H1 (cell line): ENCODE measurements around the gene OR1J4. TPM values are rescaled to one million over a fixed set of nuclear protein-coding genes. Genes with fewer than 3 reads are reported as not detected.
"Not testable (repeated sequence)": the region's sequence is repeated elsewhere in the genome, so short reads cannot be mapped to it uniquely, and the experiment has no call there.

Experiments
- CTCF ChIA-PET: fragments of 300-600 bp; sonication (Branson Sonifier 250); formaldehyde crosslinking; loops from one replicate; lab custom pipeline; 2021; ENCODE audit not compliant: partially characterized antibody; lab: Charles Lee
- POLR2A ChIA-PET: fragments of 300-600 bp; sonication (Branson Sonifier 250); formaldehyde crosslinking; loops from one replicate; lab custom pipeline; 2021; ENCODE audit warnings: inconsistent platforms; ENCODE audit not compliant: partially characterized antibody; lab: Charles Lee
- DNase-seq, 2 experiments: peaks; one replicate each; pipeline versions ENCODE4 v3.0.0 to v3.0.0-alpha.2; 2010 to 2022; ENCODE audit warnings: low spot score in 2 of 2, low read depth in 1 of 2, mixed read lengths in 1 of 2
- FAIRE-seq: peaks from 2 replicates; lab custom pipeline; 2011; peaks lifted over from hg19 to GRCh38; lab: Jason Lieb, UNC
- H2AFZ ChIP-seq: 2 replicates; pipeline ENCODE4 v1.8.1; 2012; ENCODE audit warnings: low read length, inconsistent platforms
- H2AK5ac ChIP-seq: 2 replicates; pipeline ENCODE4 v1.6.1; 2013; ENCODE audit warnings: low read depth, low read length
- H2BK120ac ChIP-seq: replicated peaks from 2 replicates; pipeline ENCODE3; 2013; ENCODE audit warnings: low read depth, low read length, inconsistent platforms
- H2BK12ac ChIP-seq: 2 replicates; pipeline ENCODE4 v1.6.1; 2013; ENCODE audit warnings: low read depth, low read length
- H2BK15ac ChIP-seq: 2 replicates; pipeline ENCODE4 v1.6.1; 2013; ENCODE audit warnings: low read length
- H2BK20ac ChIP-seq: 2 replicates; pipeline ENCODE4 v1.6.1; 2013; ENCODE audit warnings: low read length
- H2BK5ac ChIP-seq: 2 replicates; pipeline ENCODE4 v1.6.1; 2013; ENCODE audit warnings: low read depth, low read length
- H3K14ac ChIP-seq: 2 replicates; pipeline ENCODE4 v1.6.1; 2013; ENCODE audit warnings: inconsistent platforms; ENCODE audit not compliant: insufficient read length
- H3K18ac ChIP-seq: 2 replicates; pipeline ENCODE4 v1.6.1; 2013; ENCODE audit warnings: low read length; ENCODE audit errors: extremely low read depth
- H3K23ac ChIP-seq: 2 replicates; pipeline ENCODE4 v1.6.1; 2013; ENCODE audit warnings: inconsistent platforms; ENCODE audit not compliant: insufficient read length
- H3K23me2 ChIP-seq: 2 replicates; pipeline ENCODE4 v1.6.1; 2013; ENCODE audit warnings: low read depth, low read length
- H3K27ac ChIP-seq: 2 replicates; pipeline ENCODE4 v1.6.1; 2011; ENCODE audit warnings: low read depth, low read length, inconsistent platforms
- H3K27me3 ChIP-seq, 4 experiments: replicated peaks in 1 of 4; 1 replicate in 1 of 4; 2 replicates in 3 of 4; pipeline versions ENCODE4 v1.6.1 to v1.8.1; 2011 to 2013; ENCODE audit warnings: low read length in 3 of 4, mild to moderate bottlenecking in 3 of 4, inconsistent platforms in 2 of 4, mixed read lengths in 2 of 4, moderate library complexity in 1 of 4; ENCODE audit not compliant: control insufficient read depth in 3 of 4, insufficient read depth in 3 of 4; ENCODE audit errors: extremely low read depth in 1 of 4
- H3K36me3 ChIP-seq, 4 experiments: 2 replicates each; pipeline versions ENCODE4 v1.6.1 to v1.8.1; 2011 to 2013; ENCODE audit warnings: mild to moderate bottlenecking in 4 of 4, low read length in 3 of 4, moderate library complexity in 2 of 4, control low read depth in 1 of 4, inconsistent platforms in 1 of 4; ENCODE audit not compliant: insufficient read depth in 4 of 4, control insufficient read depth in 2 of 4
- H3K4ac ChIP-seq: replicated peaks from 2 replicates; pipeline ENCODE3; 2013; ENCODE audit warnings: low read length, low read depth, mixed read lengths, inconsistent platforms; ENCODE audit not compliant: insufficient read length
- H3K4me1 ChIP-seq, 4 experiments: replicated peaks in 1 of 4; 1 replicate in 1 of 4; 2 replicates in 3 of 4; pipeline versions ENCODE4 v1.6.1 to v1.8.1; 2011 to 2013; ENCODE audit warnings: low read length in 3 of 4, inconsistent platforms in 2 of 4, mixed read lengths in 1 of 4; ENCODE audit not compliant: insufficient read depth in 4 of 4, control insufficient read depth in 3 of 4
- H3K4me2 ChIP-seq, 2 experiments: 2 replicates each; pipeline versions ENCODE4 v1.6.1 to v1.8.1; 2011 to 2013; ENCODE audit warnings: low read depth in 2 of 2, low read length in 2 of 2, control low read depth in 1 of 2, inconsistent platforms in 1 of 2, mild to moderate bottlenecking in 1 of 2; ENCODE audit not compliant: insufficient read depth in 1 of 2
- H3K4me3 ChIP-seq, 4 experiments: fragments of 200-600, 300-600 bp in 1 of 4; sonication (generic), shearing (Covaris generic), sonication (Bioruptor Twin) in 1 of 4; 2 replicates each; pipeline versions ENCODE4 v1.5.1 to v1.8.1; 2011 to 2016; ENCODE audit warnings: low read length in 4 of 4, low read depth in 3 of 4, control low read depth in 2 of 4, inconsistent platforms in 2 of 4, mild to moderate bottlenecking in 2 of 4, mixed read lengths in 1 of 4, moderate library complexity in 1 of 4; ENCODE audit not compliant: insufficient read depth in 2 of 4; ENCODE audit errors: extremely low read depth in 1 of 4
- H3K56ac ChIP-seq: replicated peaks from 2 replicates; pipeline ENCODE3; 2013; ENCODE audit warnings: low read depth, mild to moderate bottlenecking, mixed read lengths, low read length, inconsistent platforms; ENCODE audit not compliant: insufficient read length
- H3K79me1 ChIP-seq: 2 replicates; pipeline ENCODE4 v1.6.1; 2013; ENCODE audit warnings: low read depth, low read length, control low read depth
- H3K79me2 ChIP-seq, 2 experiments: 2 replicates each; pipeline versions ENCODE4 v1.6.1 to v1.8.1; 2012 to 2013; ENCODE audit warnings: low read length in 2 of 2, mild to moderate bottlenecking in 2 of 2, inconsistent platforms in 1 of 2; ENCODE audit not compliant: insufficient read depth in 2 of 2, control insufficient read depth in 1 of 2
- H3K9ac ChIP-seq, 4 experiments: replicated peaks in 1 of 4; 1 replicate in 1 of 4; 2 replicates in 3 of 4; pipeline versions ENCODE4 v1.6.1 to v1.8.1; 2011 to 2013; ENCODE audit warnings: low read depth in 3 of 4, low read length in 3 of 4, control low read depth in 2 of 4, mild to moderate bottlenecking in 2 of 4, moderate library complexity in 2 of 4, inconsistent platforms in 1 of 4; ENCODE audit errors: extremely low read depth in 1 of 4
- H3K9me3 ChIP-seq, 2 experiments: 2 replicates each; pipeline versions ENCODE4 v1.6.1 to v1.8.1; 2012 to 2013; ENCODE audit warnings: mild to moderate bottlenecking in 2 of 2, moderate library complexity in 2 of 2, control low read depth in 1 of 2, inconsistent platforms in 1 of 2, low read depth in 1 of 2, low read length in 1 of 2, mixed read lengths in 1 of 2; ENCODE audit not compliant: insufficient read depth in 2 of 2
- H4K20me1 ChIP-seq, 2 experiments: replicated peaks in 1 of 2; 2 replicates each; pipeline versions ENCODE3 to v1.8.1; 2011 to 2013; ENCODE audit warnings: inconsistent platforms in 2 of 2, low read length in 2 of 2, mild to moderate bottlenecking in 1 of 2; ENCODE audit not compliant: insufficient read depth in 2 of 2, control insufficient read depth in 1 of 2
- H4K5ac ChIP-seq: 2 replicates; pipeline ENCODE4 v1.6.1; 2013; ENCODE audit warnings: low read length, low read depth, mixed read lengths, inconsistent platforms; ENCODE audit not compliant: insufficient read length
- H4K8ac ChIP-seq: 2 replicates; pipeline ENCODE4 v1.8.0; 2013; ENCODE audit warnings: mild to moderate bottlenecking, moderate library complexity, low read length, inconsistent platforms; ENCODE audit not compliant: insufficient read depth; ENCODE audit errors: extremely low read depth
- H4K91ac ChIP-seq: replicated peaks from 2 replicates; pipeline ENCODE3; 2013; ENCODE audit warnings: low read length, mixed read lengths, inconsistent platforms; ENCODE audit not compliant: insufficient read length
- CEBPB ChIP-seq: IDR thresholded peaks from 2 replicates; pipeline ENCODE4 v1.6.1; 2012; ENCODE audit warnings: low read depth, low read length
- E2F6 ChIP-seq: IDR thresholded peaks from 2 replicates; pipeline ENCODE4 v1.6.1; 2012; ENCODE audit warnings: inconsistent platforms
- JUN ChIP-seq: IDR thresholded peaks from 2 replicates; pipeline ENCODE4 v1.6.1; 2011; ENCODE audit warnings: low read depth, mild to moderate bottlenecking, improper control_type of control experiment, low read length
- KDM1A ChIP-seq: fragments of 200-600, 300-600 bp; sonication (generic); IDR thresholded peaks from 2 replicates; pipeline ENCODE4 v1.7.1; 2016; ENCODE audit warnings: mild to moderate bottlenecking, low read length, borderline replicate concordance
- KDM5A ChIP-seq: fragments of 200-600 bp; IDR thresholded peaks from 2 replicates; pipeline ENCODE4 v1.7.1; 2012; ENCODE audit warnings: mild to moderate bottlenecking, low read length, inconsistent platforms, mixed read lengths
- RAD21 ChIP-seq, 2 experiments: IDR thresholded peaks in 1 of 2; conservative IDR thresholded peaks in 1 of 2; 2 replicates each; pipeline ENCODE4 v1.6.1; 2011; ENCODE audit warnings: low read depth in 2 of 2, low read length in 2 of 2, improper control_type of control experiment in 1 of 2, inconsistent platforms in 1 of 2, mild to moderate bottlenecking in 1 of 2, moderate library complexity in 1 of 2
- SP1 ChIP-seq: IDR thresholded peaks from 2 replicates; pipeline ENCODE4 v1.6.1; 2011; ENCODE audit warnings: low read depth, low read length
- YY1 ChIP-seq: IDR thresholded peaks from 2 replicates; pipeline ENCODE4 v1.6.1; 2011; ENCODE audit warnings: low read depth, mild to moderate bottlenecking, low read length
- whole genome bisulfite sequencing, 2 experiments: shearing (Covaris generic) in 1 of 2; methylation state at CpG; one replicate each; pipeline versions ENCODE4 v1.1.6 to v1.1.7; 2013 to 2015; ENCODE audit warnings: low lambda C conversion rate in 2 of 2, mixed read lengths in 2 of 2, inconsistent platforms in 1 of 2, low coverage in 1 of 2, missing lambda C conversion rate in 1 of 2; ENCODE audit not compliant: insufficient replicate concordance in 2 of 2, insufficient coverage in 1 of 2, insufficient read length in 1 of 2; ENCODE audit errors: extremely low coverage in 1 of 2, missing lambda C conversion rate in 1 of 2; 5-methylcytosine and 5-hydroxymethylcytosine counted together
- polyA plus RNA-seq, 7 experiments: library from polyadenylated mRNA; depleted of rRNA in 3 of 7; stranded (reverse) in 5 of 7; unstranded in 2 of 7; fragments of >200 nt in 5 of 7; fragments of 200-250 nt in 2 of 7; gene quantifications; 1 replicate in 5 of 7; 2 replicates in 1 of 7; 4 replicates in 1 of 7; pipeline versions ENCODE4 v1.2.1 to v1.2.3, GENCODE V29; 2011 to 2013; ENCODE audit warnings: missing spikeins in 2 of 7, mixed read lengths in 2 of 7
- total RNA-seq: library from RNA; stranded (reverse); fragmentation: NEBNext Ultra II Directional; extraction: Animal tissue kit (Norgen Biotek cat#: 25700); gene quantifications from 2 replicates; pipeline ENCODE4 v1.2.1, GENCODE V29; 2021

The OR1J4 gene
- total and polyA plus RNA-seq, 2 of the 8 experiments (the other 6 are each of a cell fraction or from before 2014, with no cell fraction given) = not detected

GRCh38 chr9:122536134-122536533, 17.2 kb downstream of the OR1J4 start (continued):
- no peak for TF ChIP-seq KDM1A
- no peak for TF ChIP-seq YY1
- TF ChIP-seq CEBPB = no peak
- TF ChIP-seq E2F6 = no peak
- no peak for TF ChIP-seq RAD21 (IDR thresholded peaks at IDR 0.05 in 1 of 2, conservative IDR thresholded peaks at IDR 0.05 in 1 of 2; ENCODE audit: low read depth in 2 of 2, low read length in 2 of 2)
- no peak for TF ChIP-seq JUN
- no peak for TF ChIP-seq KDM5A
- no peak for TF ChIP-seq SP1
- TF ChIP-seq, all 59 proteins: peak for 0

- H4K91ac ChIP-seq, H2BK120ac ChIP-seq, H4K20me1 ChIP-seq, H3K23ac ChIP-seq, H3K56ac ChIP-seq, H2BK5ac ChIP-seq, POLR2A ChIA-PET, H3K14ac ChIP-seq, H3K79me2 ChIP-seq, H2AFZ ChIP-seq, H2AK5ac ChIP-seq, H3K79me1 ChIP-seq, H3K4ac ChIP-seq, H3K4me2 ChIP-seq, FAIRE-seq, H3K9ac ChIP-seq, H3K4me3 ChIP-seq, H3K27me3 ChIP-seq, H3K4me1 ChIP-seq, H2BK20ac ChIP-seq, H2BK15ac ChIP-seq, H2BK12ac ChIP-seq, H3K23me2 ChIP-seq, CTCF ChIA-PET, DNase-seq, H3K27ac ChIP-seq, H4K5ac ChIP-seq, H3K36me3 ChIP-seq, H3K18ac ChIP-seq, H4K8ac ChIP-seq: not testable (repeated sequence)
- H3K9me3 ChIP-seq = peaks cover 21 to 44% of the 10 kb centered on the region in 2 experiments
- WGBS, 2 experiments = 79% methylated on average over 7 of the region's 7 CpGs; no CpG with 5 or more reads in 1 of the 2 experiments
Measured at GRCh38 chr9:122537066-122537465, 18.1 kb downstream of the OR1J4 start.
